Spleen (tissue), 7 donors: ENCODE measurements around the gene NAA80.

ENCODE experiments used
- POLR2A ChIP-seq, 3 donors: fragments of 450-650 bp; IDR thresholded peaks; one replicate each; pipeline ENCODE4 v1.5.1; 2017; ENCODE audit warnings: antibody characterized with exemption in 3 of 3, mild to moderate bottlenecking in 1 of 3
- POLR2AphosphoS5 ChIP-seq, 3 donors: sonication (generic); formaldehyde crosslinking; IDR thresholded peaks; one replicate each; pipeline ENCODE4 v1.5.1; 2017; ENCODE audit warnings: antibody characterized with exemption in 3 of 3
- TF ChIP-seq, protein P1 (sequence below), 11 experiments: fragments of 200-600 bp in 7 of 11; fragments of 450-650 bp in 4 of 11; sonication (generic) in 4 of 11; IDR thresholded peaks in 8 of 11; conservative IDR thresholded peaks in 3 of 11; 1 replicate in 7 of 11; 2 replicates in 4 of 11; pipeline versions ENCODE4 v1.4.0 to v1.8.0; 2016 to 2021; ENCODE audit warnings: antibody characterized with exemption in 11 of 11, inconsistent platforms in 4 of 11, mild to moderate bottlenecking in 1 of 11
- donor health status: DM: no; HTN: no; CAD: no; lungs with moderate emphysema.
- donor health status: DM: no; HTN: no; CAD: no.
- donor health status: DM: no; HTN: no; CAD: no.

DNA sequence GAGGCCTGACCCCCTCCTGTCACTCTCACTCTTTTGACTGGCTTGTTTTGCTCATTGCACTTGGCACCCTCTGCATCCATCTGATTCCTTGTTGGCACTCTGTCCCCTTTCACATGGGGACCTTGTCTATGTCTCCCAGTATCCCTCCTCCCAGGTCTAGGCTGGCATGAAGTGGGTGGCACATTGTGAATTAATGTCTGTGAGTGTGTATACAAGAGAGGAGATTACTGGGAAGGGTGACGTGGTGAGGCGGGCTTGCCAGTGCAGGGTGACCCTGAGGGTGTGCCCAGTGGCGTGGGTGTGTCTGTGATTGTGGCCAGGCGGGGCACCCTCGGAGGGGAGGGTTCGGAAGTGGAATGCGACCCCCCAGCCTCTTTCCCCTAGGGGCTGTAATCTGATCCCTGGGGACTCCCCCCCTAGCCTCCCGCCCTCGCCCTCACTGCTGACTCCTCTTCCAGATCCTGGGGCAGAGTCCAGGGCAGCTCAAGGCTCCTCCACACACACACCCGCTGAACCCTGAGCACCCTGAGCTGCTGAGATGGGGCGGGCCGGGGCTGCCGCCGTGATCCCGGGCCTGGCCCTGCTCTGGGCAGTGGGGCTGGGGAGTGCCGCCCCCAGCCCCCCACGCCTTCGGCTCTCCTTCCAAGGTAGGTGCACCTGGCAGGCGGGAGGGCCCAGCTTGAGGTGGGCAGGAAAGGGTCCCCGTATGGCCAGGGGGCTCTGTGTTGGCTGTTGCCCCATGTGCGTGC is 30.3 kb downstream of the NAA80 start, which contains the start of gene SEMA3B:
- TF ChIP-seq, protein P1, sequence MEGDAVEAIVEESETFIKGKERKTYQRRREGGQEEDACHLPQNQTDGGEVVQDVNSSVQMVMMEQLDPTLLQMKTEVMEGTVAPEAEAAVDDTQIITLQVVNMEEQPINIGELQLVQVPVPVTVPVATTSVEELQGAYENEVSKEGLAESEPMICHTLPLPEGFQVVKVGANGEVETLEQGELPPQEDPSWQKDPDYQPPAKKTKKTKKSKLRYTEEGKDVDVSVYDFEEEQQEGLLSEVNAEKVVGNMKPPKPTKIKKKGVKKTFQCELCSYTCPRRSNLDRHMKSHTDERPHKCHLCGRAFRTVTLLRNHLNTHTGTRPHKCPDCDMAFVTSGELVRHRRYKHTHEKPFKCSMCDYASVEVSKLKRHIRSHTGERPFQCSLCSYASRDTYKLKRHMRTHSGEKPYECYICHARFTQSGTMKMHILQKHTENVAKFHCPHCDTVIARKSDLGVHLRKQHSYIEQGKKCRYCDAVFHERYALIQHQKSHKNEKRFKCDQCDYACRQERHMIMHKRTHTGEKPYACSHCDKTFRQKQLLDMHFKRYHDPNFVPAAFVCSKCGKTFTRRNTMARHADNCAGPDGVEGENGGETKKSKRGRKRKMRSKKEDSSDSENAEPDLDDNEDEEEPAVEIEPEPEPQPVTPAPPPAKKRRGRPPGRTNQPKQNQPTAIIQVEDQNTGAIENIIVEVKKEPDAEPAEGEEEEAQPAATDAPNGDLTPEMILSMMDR (IDR thresholded peaks at IDR 0.05 in 8 of 11, conservative IDR thresholded peaks at IDR 0.05 in 3 of 11) = no peak
- TF ChIP-seq POLR2A (IDR thresholded peaks at IDR 0.05) = no peak
- TF ChIP-seq POLR2AphosphoS5 (IDR thresholded peaks at IDR 0.05) = peak in 2 of 3 donors; percentile 24 to 69
